ENCODE data around the gene ADRA2A. TPM values are rescaled to one million over a fixed set of nuclear protein-coding genes. Genes with fewer than 3 reads are reported as not detected.

Gene ADRA2A
- total and polyA plus RNA-seq, 2 donors, result 0.09 to 0.80 TPM

GRCh38 chr10:111104811-111105210 lies 28.0 kb downstream of the ADRA2A start:
- Histone ChIP-seq H3K4me1 (ENCODE audit: control insufficient read depth in 2 of 2, insufficient read depth in 2 of 2, low read length in 2 of 2) (no peaks in the 10 kb centered on the region), H3K27me3 (ENCODE audit: control insufficient read depth in 2 of 2, insufficient read depth in 1 of 2, low read length in 1 of 2) (peaks cover 0 to 6% of the 10 kb centered on the region in 2 donors), H3K4me3 (ENCODE audit: low read length in 2 of 2) (no peak overlapping the region), H3K36me3 (ENCODE audit: control insufficient read depth in 2 of 2, insufficient read depth in 2 of 2, low read length in 1 of 2) (no peaks in the 10 kb centered on the region), H3K27ac (ENCODE audit: low read depth in 1 of 2, low read length in 1 of 2) (no peak overlapping the region), H3K9me3 (ENCODE audit: control insufficient read depth in 2 of 2, insufficient read depth in 1 of 2, low read length in 1 of 2) (no peaks in the 10 kb centered on the region)
- DNase-seq (ENCODE audit: low read depth in 6 of 9, low spot score in 9 of 9), result no peak
- WGBS, result 97% methylated on average over 20 of the region's 20 CpGs

GRCh38 chr10:111106081-111106480 lies 29.3 kb downstream of the ADRA2A start:
- Histone ChIP-seq H3K9me3 (ENCODE audit: control insufficient read depth in 2 of 2, insufficient read depth in 1 of 2, low read length in 1 of 2) (no peaks in the 10 kb centered on the region), H3K27ac (ENCODE audit: low read depth in 1 of 2, low read length in 1 of 2) (no peak overlapping the region), H3K4me1 (ENCODE audit: control insufficient read depth in 2 of 2, insufficient read depth in 2 of 2, low read length in 2 of 2) (no peaks in the 10 kb centered on the region), H3K27me3 (ENCODE audit: control insufficient read depth in 2 of 2, insufficient read depth in 1 of 2, low read length in 1 of 2) (no peaks in the 10 kb centered on the region), H3K36me3 (ENCODE audit: control insufficient read depth in 2 of 2, insufficient read depth in 2 of 2, low read length in 1 of 2) (no peaks in the 10 kb centered on the region), H3K4me3 (ENCODE audit: low read length in 2 of 2) (no peak overlapping the region)
- 98% methylated on average over 8 of the region's 8 CpGs for WGBS
- DNase-seq (ENCODE audit: low read depth in 6 of 9, low spot score in 9 of 9), result no peak

GRCh38 chr10:111107023-111107422 lies 30.2 kb downstream of the ADRA2A start:
- no peak overlapping the region for H3K4me3 ChIP-seq (ENCODE audit: low read length in 2 of 2)
- no peaks in the 10 kb centered on the region for H3K27me3 ChIP-seq (ENCODE audit: control insufficient read depth in 2 of 2, insufficient read depth in 1 of 2, low read length in 1 of 2)
- no peaks in the 10 kb centered on the region for H3K9me3 ChIP-seq (ENCODE audit: control insufficient read depth in 2 of 2, insufficient read depth in 1 of 2, low read length in 1 of 2)
- no peak overlapping the region for H3K27ac ChIP-seq (ENCODE audit: low read depth in 1 of 2, low read length in 1 of 2)
- 95% methylated on average over 4 of the region's 4 CpGs for WGBS
- no peaks in the 10 kb centered on the region for H3K36me3 ChIP-seq (ENCODE audit: control insufficient read depth in 2 of 2, insufficient read depth in 2 of 2, low read length in 1 of 2)
- no peaks in the 10 kb centered on the region for H3K4me1 ChIP-seq (ENCODE audit: control insufficient read depth in 2 of 2, insufficient read depth in 2 of 2, low read length in 2 of 2)
- DNase-seq (ENCODE audit: low read depth in 6 of 9, low spot score in 9 of 9), result no peak

GRCh38 chr10:111107846-111108245 lies 31.0 kb downstream of the ADRA2A start:
- Histone ChIP-seq H3K27me3 (ENCODE audit: control insufficient read depth in 2 of 2, insufficient read depth in 1 of 2, low read length in 1 of 2) (no peaks in the 10 kb centered on the region), H3K36me3 (ENCODE audit: control insufficient read depth in 2 of 2, insufficient read depth in 2 of 2, low read length in 1 of 2) (no peaks in the 10 kb centered on the region)
- no peak for DNase-seq (ENCODE audit: low read depth in 6 of 9, low spot score in 9 of 9)

GRCh38 chr10:111108441-111108840 lies 31.6 kb downstream of the ADRA2A start:
- no peak for DNase-seq (ENCODE audit: low read depth in 6 of 9, low spot score in 9 of 9)
- Histone ChIP-seq H3K27me3 (ENCODE audit: control insufficient read depth in 2 of 2, insufficient read depth in 1 of 2, low read length in 1 of 2) (no peaks in the 10 kb centered on the region), H3K36me3 (ENCODE audit: control insufficient read depth in 2 of 2, insufficient read depth in 2 of 2, low read length in 1 of 2) (no peaks in the 10 kb centered on the region), H3K4me1 (ENCODE audit: control insufficient read depth in 2 of 2, insufficient read depth in 2 of 2, low read length in 2 of 2) (no peaks in the 10 kb centered on the region), H3K4me3 (ENCODE audit: low read length in 2 of 2) (no peak overlapping the region), H3K9me3 (ENCODE audit: control insufficient read depth in 2 of 2, insufficient read depth in 1 of 2, low read length in 1 of 2) (no peaks in the 10 kb centered on the region), H3K27ac (ENCODE audit: low read depth in 1 of 2, low read length in 1 of 2) (no peak overlapping the region)
- 93% methylated on average over 6 of the region's 6 CpGs for WGBS

More at GRCh38 chr10:111107846-111108245, 31.0 kb downstream of the ADRA2A start:
- H3K4me3 ChIP-seq (ENCODE audit: low read length in 2 of 2), result no peak overlapping the region
- no peaks in the 10 kb centered on the region for H3K9me3 ChIP-seq (ENCODE audit: control insufficient read depth in 2 of 2, insufficient read depth in 1 of 2, low read length in 1 of 2)
- WGBS, result 95% methylated on average over 4 of the region's 4 CpGs
- no peak overlapping the region for H3K27ac ChIP-seq (ENCODE audit: low read depth in 1 of 2, low read length in 1 of 2)
- no peaks in the 10 kb centered on the region for H3K4me1 ChIP-seq (ENCODE audit: control insufficient read depth in 2 of 2, insufficient read depth in 2 of 2, low read length in 2 of 2)

- H3K9me3 ChIP-seq (ENCODE audit: control insufficient read depth in 2 of 2, insufficient read depth in 1 of 2, low read length in 1 of 2), result no peaks in the 10 kb centered on the region
- H3K4me1 ChIP-seq (ENCODE audit: control insufficient read depth in 2 of 2, insufficient read depth in 2 of 2, low read length in 2 of 2), result peaks cover 0 to 9% of the 10 kb centered on the region in 2 donors
- no peak for DNase-seq (ENCODE audit: low read depth in 6 of 9, low spot score in 9 of 9)
- H3K4me3 ChIP-seq (ENCODE audit: low read length in 2 of 2), result no peak overlapping the region
- no peaks in the 10 kb centered on the region for H3K27me3 ChIP-seq (ENCODE audit: control insufficient read depth in 2 of 2, insufficient read depth in 1 of 2, low read length in 1 of 2)
- no peaks in the 10 kb centered on the region for H3K36me3 ChIP-seq (ENCODE audit: control insufficient read depth in 2 of 2, insufficient read depth in 2 of 2, low read length in 1 of 2)
- no peak overlapping the region for H3K27ac ChIP-seq (ENCODE audit: low read depth in 1 of 2, low read length in 1 of 2)
- 60% methylated on average over 8 of the region's 8 CpGs for WGBS
These were observed 32.8 kb downstream of the ADRA2A start for GRCh38 chr10:111109501-111110242.

DNA sequence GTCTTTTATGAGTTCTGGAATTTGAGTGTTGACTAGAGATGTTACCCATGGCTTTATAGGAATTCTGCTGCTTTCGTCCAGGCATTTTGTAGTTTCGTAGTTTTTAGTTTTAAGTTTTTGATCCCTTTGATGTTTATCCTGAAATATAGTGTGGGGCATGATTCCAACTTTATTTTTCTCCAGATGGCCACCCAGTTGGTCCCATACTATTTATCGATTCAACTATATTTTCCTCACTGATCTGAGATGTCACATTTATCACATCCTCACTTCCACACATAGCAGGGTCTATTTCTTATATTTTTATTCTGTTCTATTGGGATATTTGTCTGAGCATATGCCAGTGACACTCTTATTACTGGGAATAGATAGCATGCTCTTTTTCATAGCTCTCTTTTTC lies 33.9 kb downstream of the ADRA2A start:
- Histone ChIP-seq H3K27ac (ENCODE audit: low read depth in 1 of 2, low read length in 1 of 2) (no peak overlapping the region), H3K9me3 (ENCODE audit: control insufficient read depth in 2 of 2, insufficient read depth in 1 of 2, low read length in 1 of 2) (no peaks in the 10 kb centered on the region), H3K27me3 (ENCODE audit: control insufficient read depth in 2 of 2, insufficient read depth in 1 of 2, low read length in 1 of 2) (no peaks in the 10 kb centered on the region), H3K4me1 (ENCODE audit: control insufficient read depth in 2 of 2, insufficient read depth in 2 of 2, low read length in 2 of 2) (peaks cover 0 to 9% of the 10 kb centered on the region in 2 donors), H3K36me3 (ENCODE audit: control insufficient read depth in 2 of 2, insufficient read depth in 2 of 2, low read length in 1 of 2) (no peaks in the 10 kb centered on the region), H3K4me3 (ENCODE audit: low read length in 2 of 2) (no peak overlapping the region)
- no peak for DNase-seq (ENCODE audit: low read depth in 6 of 9, low spot score in 9 of 9)
- 97% methylated on average over 3 of the region's 3 CpGs for WGBS

GRCh38 chr10:111112333-111112732 lies 35.5 kb downstream of the ADRA2A start:
- H3K9me3 ChIP-seq (ENCODE audit: control insufficient read depth in 2 of 2, insufficient read depth in 1 of 2, low read length in 1 of 2), result no peaks in the 10 kb centered on the region
- WGBS, result 90% methylated on average over 1 of the region's 1 CpG
- no peaks in the 10 kb centered on the region for H3K27me3 ChIP-seq (ENCODE audit: control insufficient read depth in 2 of 2, insufficient read depth in 1 of 2, low read length in 1 of 2)
- H3K4me3 ChIP-seq (ENCODE audit: low read length in 2 of 2), result no peak overlapping the region
- H3K36me3 ChIP-seq (ENCODE audit: control insufficient read depth in 2 of 2, insufficient read depth in 2 of 2, low read length in 1 of 2), result no peaks in the 10 kb centered on the region
- H3K27ac ChIP-seq (ENCODE audit: low read depth in 1 of 2, low read length in 1 of 2), result no peak overlapping the region
- DNase-seq (ENCODE audit: low read depth in 6 of 9, low spot score in 9 of 9), result no peak
- peaks cover 0 to 9% of the 10 kb centered on the region in 2 donors for H3K4me1 ChIP-seq (ENCODE audit: control insufficient read depth in 2 of 2, insufficient read depth in 2 of 2, low read length in 2 of 2)

- Histone ChIP-seq H3K9me3 (ENCODE audit: control insufficient read depth in 2 of 2, insufficient read depth in 1 of 2, low read length in 1 of 2) (no peaks in the 10 kb centered on the region), H3K27ac (ENCODE audit: low read depth in 1 of 2, low read length in 1 of 2) (no peak overlapping the region), H3K36me3 (ENCODE audit: control insufficient read depth in 2 of 2, insufficient read depth in 2 of 2, low read length in 1 of 2) (no peaks in the 10 kb centered on the region), H3K27me3 (ENCODE audit: control insufficient read depth in 2 of 2, insufficient read depth in 1 of 2, low read length in 1 of 2) (no peaks in the 10 kb centered on the region), H3K4me1 (ENCODE audit: control insufficient read depth in 2 of 2, insufficient read depth in 2 of 2, low read length in 2 of 2) (peaks cover 0 to 9% of the 10 kb centered on the region in 2 donors), H3K4me3 (ENCODE audit: low read length in 2 of 2) (no peak overlapping the region)
- no peak for DNase-seq (ENCODE audit: low read depth in 6 of 9, low spot score in 9 of 9)
- WGBS, result 95% methylated on average over 8 of the region's 8 CpGs
These were observed 36.6 kb downstream of the ADRA2A start for GRCh38 chr10:111113238-111113960.
